Neutrophil (primary cell): ENCODE data around the gene ZFC3H1.

Experiments used
- H3K27ac ChIP-seq: fragments of 200-600 bp; sonication (generic); 2 replicates; pipeline ENCODE4 v1.5.1; 2016; ENCODE audit warnings: mild to moderate bottlenecking, moderate library complexity
- H3K27me3 ChIP-seq: fragments of 200-600 bp; sonication (generic); 2 replicates; pipeline ENCODE4 v1.6.0; 2016; ENCODE audit warnings: mild to moderate bottlenecking
- H3K36me3 ChIP-seq: fragments of 200-600 bp; sonication (generic); 2 replicates; pipeline ENCODE4 v1.5.1; 2017
- H3K4me1 ChIP-seq, 2 experiments: fragments of 200-600 bp in 1 of 2; sonication (generic) in 1 of 2; 1 replicate in 1 of 2; 2 replicates in 1 of 2; pipeline versions ENCODE4 v1.5.1 to v1.6.1; 2013 to 2016; ENCODE audit warnings: low read depth in 1 of 2, low read length in 1 of 2, mild to moderate bottlenecking in 1 of 2, moderate library complexity in 1 of 2; ENCODE audit not compliant: control insufficient read depth in 1 of 2, insufficient read depth in 1 of 2
- H3K4me3 ChIP-seq, 2 experiments: fragments of 200-600 bp in 1 of 2; sonication (generic) in 1 of 2; 1 replicate in 1 of 2; 2 replicates in 1 of 2; pipeline ENCODE4 v1.5.1; 2013 to 2016; ENCODE audit warnings: low read depth in 1 of 2, low read length in 1 of 2, mild to moderate bottlenecking in 1 of 2, moderate library complexity in 1 of 2
- H3K9me3 ChIP-seq: fragments of 200-600 bp; sonication (generic); 2 replicates; pipeline ENCODE4 v1.5.1; 2016
- CTCF ChIP-seq: fragments of 200-600 bp; sonication (generic); IDR thresholded peaks from 2 replicates; pipeline ENCODE4 v1.5.1; 2016; ENCODE audit warnings: antibody characterized with exemption

The ZFC3H1 gene

GRCh38 chr12:71663561-71664410 is at the start of gene ZFC3H1, which contains the start of gene THAP2:
TSS of gene ZFC3H1 (minus strand) at chr12:71663848. CDS start at chr12:71663610, 238 bp downstream.
TSS of gene THAP2 (plus strand) at chr12:71664301. CDS start at chr12:71664510, 209 bp downstream.
- Histone ChIP-seq H3K36me3 (peaks cover 14% of the 10 kb centered on the region), H3K27ac (peak within 1 kb of the TSS; percentile 96), H3K9me3 (no peaks in the 10 kb centered on the region), H3K4me1 (peaks cover 25 to 34% of the 10 kb centered on the region in 2 experiments), H3K4me3 (peak within 1 kb of the TSS; percentile 92 to 94), H3K27me3 (no peaks in the 10 kb centered on the region)
- peak; percentile 48 for TF ChIP-seq CTCF

- Histone ChIP-seq H3K9me3 (no peaks in the 10 kb centered on the region), H3K27ac (no peak overlapping the region)
- no peak for TF ChIP-seq CTCF
These were observed 46.9 kb upstream of the ZFC3H1 start for GRCh38 chr12:71710276-71711125.

GRCh38 chr12:71708658-71709057 is 45.0 kb upstream of the ZFC3H1 start:
- TF ChIP-seq CTCF: no peak
- H3K4me1 ChIP-seq: no peaks in the 10 kb centered on the region
- H3K9me3 ChIP-seq: no peaks in the 10 kb centered on the region
- H3K27ac ChIP-seq: no peak overlapping the region
- no peak overlapping the region for H3K4me3 ChIP-seq
- no peaks in the 10 kb centered on the region for H3K36me3 ChIP-seq
- H3K27me3 ChIP-seq: no peaks in the 10 kb centered on the region

More at GRCh38 chr12:71710276-71711125, 46.9 kb upstream of the ZFC3H1 start:
- no peaks in the 10 kb centered on the region for H3K4me1 ChIP-seq
- no peak overlapping the region for H3K4me3 ChIP-seq
- H3K27me3 ChIP-seq: no peaks in the 10 kb centered on the region
- no peaks in the 10 kb centered on the region for H3K36me3 ChIP-seq

- H3K27ac ChIP-seq: no peak overlapping the region
- H3K4me1 ChIP-seq: no peaks in the 10 kb centered on the region
- no peaks in the 10 kb centered on the region for H3K36me3 ChIP-seq
- no peak for TF ChIP-seq CTCF
- no peaks in the 10 kb centered on the region for H3K9me3 ChIP-seq
- H3K27me3 ChIP-seq: no peaks in the 10 kb centered on the region
- H3K4me3 ChIP-seq: no peak overlapping the region
These were observed 41.3 kb upstream of the ZFC3H1 start for GRCh38 chr12:71704920-71705319.

- H3K36me3 ChIP-seq: no peaks in the 10 kb centered on the region
These were observed 39.6 kb upstream of the ZFC3H1 start for GRCh38 chr12:71703206-71703605.

More at GRCh38 chr12:71703206-71703605, 39.6 kb upstream of the ZFC3H1 start:
- no peaks in the 10 kb centered on the region for H3K4me1 ChIP-seq
- H3K4me3 ChIP-seq: no peak overlapping the region
- no peak overlapping the region for H3K27ac ChIP-seq
- no peaks in the 10 kb centered on the region for H3K27me3 ChIP-seq
- TF ChIP-seq CTCF: no peak
- no peaks in the 10 kb centered on the region for H3K9me3 ChIP-seq
